Gastrocnemius medialis (tissue), 4 donors: ENCODE results near the gene PANK2.
"Not testable (repeated sequence)": the region's sequence is repeated elsewhere in the genome, so short reads cannot be mapped to it uniquely, and the experiment has no call there.

ENCODE experiments used
- POLR2A ChIP-seq, 2 donors: fragments of 450-650 bp; IDR thresholded peaks; one replicate each; pipeline ENCODE4 v1.6.1; 2017; ENCODE audit warnings: antibody characterized with exemption in 2 of 2, mild to moderate bottlenecking in 2 of 2, moderate library complexity in 2 of 2
- TF ChIP-seq, protein P1 (sequence below), 5 experiments: fragments of 450-650 bp in 3 of 5; fragments of 200-600 bp in 2 of 5; sonication (generic) in 2 of 5; IDR thresholded peaks in 4 of 5; conservative IDR thresholded peaks in 1 of 5; 1 replicate in 4 of 5; 2 replicates in 1 of 5; pipeline ENCODE4 v1.5.1; 2016 to 2019; ENCODE audit warnings: antibody characterized with exemption in 5 of 5, mild to moderate bottlenecking in 3 of 5, moderate library complexity in 3 of 5

DNA sequence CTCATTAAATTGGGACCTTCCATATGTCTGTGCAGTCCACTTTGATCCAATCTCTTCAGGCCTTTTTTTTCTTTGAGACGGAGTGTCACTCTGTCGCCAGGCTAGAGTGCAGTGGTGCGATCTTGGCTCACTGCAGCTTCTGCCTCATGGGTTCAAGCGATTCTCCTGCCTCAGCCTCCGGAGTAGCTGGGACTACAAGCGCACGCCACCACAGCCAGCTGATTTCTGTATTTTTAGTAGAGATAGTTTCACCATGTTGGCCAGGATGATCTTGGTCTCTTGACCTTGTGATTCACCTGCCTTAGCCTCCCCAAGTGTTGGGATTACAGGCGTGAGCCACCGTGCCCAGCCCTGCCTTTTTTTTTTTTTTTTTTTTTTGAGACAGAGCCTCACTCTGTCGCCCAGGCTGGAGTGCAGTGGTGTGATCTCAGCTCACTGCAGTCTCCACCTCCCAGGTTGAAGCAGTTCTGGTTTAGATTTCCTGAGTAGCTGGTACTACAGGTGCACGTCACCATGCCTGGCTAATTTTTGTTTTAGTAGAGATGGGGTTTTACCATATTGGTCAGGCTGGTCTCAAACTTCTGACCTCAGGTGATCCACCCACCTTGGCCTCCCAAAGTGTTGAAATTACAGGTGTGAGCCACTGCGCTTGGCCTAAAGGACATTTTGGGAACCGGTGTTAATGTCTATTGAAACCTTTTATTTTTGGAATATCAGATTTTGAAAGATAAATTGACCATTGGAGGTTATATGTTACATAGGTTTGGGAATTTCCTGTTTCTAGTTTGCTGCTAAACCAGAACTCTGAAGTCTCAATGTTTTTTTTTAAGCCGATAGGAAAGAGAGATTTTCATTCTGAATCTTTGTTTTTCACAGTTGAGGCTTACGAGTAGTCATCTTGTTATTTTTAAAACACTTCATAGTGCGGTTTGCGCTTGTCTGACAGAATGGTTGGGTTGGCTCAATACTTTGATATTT lies 17.8 kb downstream of the PANK2 start:
- TF ChIP-seq, protein P1, sequence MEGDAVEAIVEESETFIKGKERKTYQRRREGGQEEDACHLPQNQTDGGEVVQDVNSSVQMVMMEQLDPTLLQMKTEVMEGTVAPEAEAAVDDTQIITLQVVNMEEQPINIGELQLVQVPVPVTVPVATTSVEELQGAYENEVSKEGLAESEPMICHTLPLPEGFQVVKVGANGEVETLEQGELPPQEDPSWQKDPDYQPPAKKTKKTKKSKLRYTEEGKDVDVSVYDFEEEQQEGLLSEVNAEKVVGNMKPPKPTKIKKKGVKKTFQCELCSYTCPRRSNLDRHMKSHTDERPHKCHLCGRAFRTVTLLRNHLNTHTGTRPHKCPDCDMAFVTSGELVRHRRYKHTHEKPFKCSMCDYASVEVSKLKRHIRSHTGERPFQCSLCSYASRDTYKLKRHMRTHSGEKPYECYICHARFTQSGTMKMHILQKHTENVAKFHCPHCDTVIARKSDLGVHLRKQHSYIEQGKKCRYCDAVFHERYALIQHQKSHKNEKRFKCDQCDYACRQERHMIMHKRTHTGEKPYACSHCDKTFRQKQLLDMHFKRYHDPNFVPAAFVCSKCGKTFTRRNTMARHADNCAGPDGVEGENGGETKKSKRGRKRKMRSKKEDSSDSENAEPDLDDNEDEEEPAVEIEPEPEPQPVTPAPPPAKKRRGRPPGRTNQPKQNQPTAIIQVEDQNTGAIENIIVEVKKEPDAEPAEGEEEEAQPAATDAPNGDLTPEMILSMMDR (IDR thresholded peaks at IDR 0.05 in 4 of 5, conservative IDR thresholded peaks at IDR 0.05 in 1 of 5): not testable (repeated sequence)
- not testable (repeated sequence) for TF ChIP-seq POLR2A (IDR thresholded peaks at IDR 0.05)
